Measurements from ENCODE around the gene HELLS. TPM values are rescaled to one million over a fixed set of nuclear protein-coding genes. Genes with fewer than 3 reads are reported as not detected.

Gene HELLS
- total RNA-seq, 2 donors from 2014 or later = 224 to 288 TPM

DNA sequence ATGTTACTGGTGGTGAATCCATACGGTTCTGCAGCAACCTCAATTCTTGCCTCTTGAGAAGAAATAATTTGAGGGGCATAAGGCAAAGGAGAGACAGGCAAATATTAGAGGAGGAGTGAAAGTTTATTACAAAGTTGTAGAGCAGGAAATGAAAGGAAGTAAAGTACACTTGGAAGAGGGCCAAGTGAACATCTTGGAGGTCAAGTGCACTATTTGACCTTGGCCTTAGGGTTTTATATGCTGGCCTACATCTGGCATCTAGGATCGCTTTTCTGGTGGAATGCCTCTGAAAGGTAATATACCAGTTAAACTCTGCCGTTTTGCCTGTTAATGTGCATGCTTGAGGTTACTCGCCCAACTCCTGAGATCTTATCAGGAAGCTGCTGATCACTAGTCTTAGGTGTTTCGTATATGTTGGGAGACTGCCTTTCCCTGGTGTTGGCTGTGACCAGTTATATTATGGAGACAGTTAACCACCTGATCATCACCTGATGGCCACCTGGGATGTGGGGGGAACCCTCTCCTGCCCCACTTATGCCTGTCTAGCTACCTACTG, 71.9 kb downstream of the HELLS start:
- TF ChIP-seq, protein P1, sequence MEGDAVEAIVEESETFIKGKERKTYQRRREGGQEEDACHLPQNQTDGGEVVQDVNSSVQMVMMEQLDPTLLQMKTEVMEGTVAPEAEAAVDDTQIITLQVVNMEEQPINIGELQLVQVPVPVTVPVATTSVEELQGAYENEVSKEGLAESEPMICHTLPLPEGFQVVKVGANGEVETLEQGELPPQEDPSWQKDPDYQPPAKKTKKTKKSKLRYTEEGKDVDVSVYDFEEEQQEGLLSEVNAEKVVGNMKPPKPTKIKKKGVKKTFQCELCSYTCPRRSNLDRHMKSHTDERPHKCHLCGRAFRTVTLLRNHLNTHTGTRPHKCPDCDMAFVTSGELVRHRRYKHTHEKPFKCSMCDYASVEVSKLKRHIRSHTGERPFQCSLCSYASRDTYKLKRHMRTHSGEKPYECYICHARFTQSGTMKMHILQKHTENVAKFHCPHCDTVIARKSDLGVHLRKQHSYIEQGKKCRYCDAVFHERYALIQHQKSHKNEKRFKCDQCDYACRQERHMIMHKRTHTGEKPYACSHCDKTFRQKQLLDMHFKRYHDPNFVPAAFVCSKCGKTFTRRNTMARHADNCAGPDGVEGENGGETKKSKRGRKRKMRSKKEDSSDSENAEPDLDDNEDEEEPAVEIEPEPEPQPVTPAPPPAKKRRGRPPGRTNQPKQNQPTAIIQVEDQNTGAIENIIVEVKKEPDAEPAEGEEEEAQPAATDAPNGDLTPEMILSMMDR (conservative IDR thresholded peaks at IDR 0.05) = no peak
- no peak overlapping the region for H3K4me3 ChIP-seq (ENCODE audit: low read length)
- peaks cover 5% of the 10 kb centered on the region for H3K4me1 ChIP-seq (ENCODE audit: control insufficient read depth, insufficient read depth, low read length)
- Mint-ChIP-seq H3K36me3 (ENCODE audit: low read depth) (peaks cover 47% of the 10 kb centered on the region), H3K27me3 (ENCODE audit: insufficient read depth) (no peaks in the 10 kb centered on the region), H3K4me1 (peaks cover 33% of the 10 kb centered on the region), H3K9me3 (peaks cover 16% of the 10 kb centered on the region), H3K4me3 (no peak overlapping the region), H3K27ac (no peak overlapping the region)
- H3K36me3 ChIP-seq (ENCODE audit: control insufficient read depth, insufficient read depth, low read length) = peaks cover 8% of the 10 kb centered on the region
- no peaks in the 10 kb centered on the region for H3K27me3 ChIP-seq (ENCODE audit: control insufficient read depth, insufficient read depth, low read length, poor library complexity, severe bottlenecking)
- DNase-seq = no peak
- no peaks in the 10 kb centered on the region for H3K9me3 ChIP-seq (ENCODE audit: control insufficient read depth, low read length)
- H3K27ac ChIP-seq (ENCODE audit: low read depth, low read length) = no peak overlapping the region
- 94% methylated on average over 5 of the region's 5 CpGs for WGBS, 2 experiments (ENCODE audit: insufficient coverage in 1 of 2, insufficient read length in 1 of 2)
- no peak overlapping the region for H3K9ac ChIP-seq (ENCODE audit: extremely low read depth, low read length, poor library complexity, severe bottlenecking)

DNA sequence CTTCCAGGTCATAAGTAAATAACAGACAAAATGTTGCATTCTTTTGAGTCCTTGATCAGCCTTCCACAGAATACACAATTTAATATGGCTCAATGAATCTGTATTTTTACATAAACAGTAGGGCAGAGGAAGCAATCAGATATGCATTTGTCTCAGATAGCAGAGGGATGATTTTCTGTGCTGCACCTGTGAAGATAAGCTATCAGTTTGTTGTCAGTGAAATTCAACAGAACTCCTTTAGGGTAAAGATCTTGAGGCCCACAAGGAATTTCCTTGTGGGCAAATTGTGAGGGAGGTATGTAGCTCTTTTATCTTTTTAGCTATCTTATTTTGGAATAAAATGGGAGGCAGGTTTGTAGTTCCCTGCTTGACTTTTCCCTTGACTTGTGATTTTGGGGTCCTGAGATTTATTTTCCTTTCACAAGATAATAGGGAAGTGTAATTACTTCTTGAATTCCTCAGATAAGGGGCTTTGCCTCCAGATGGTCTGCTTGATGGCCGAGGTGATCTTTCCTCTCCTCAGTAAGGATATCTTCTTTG, 77.1 kb downstream of the HELLS start:
- H3K4me3 ChIP-seq (ENCODE audit: low read length) = no peak overlapping the region
- H3K4me1 Mint-ChIP-seq = peaks cover 52% of the 10 kb centered on the region
- no peak overlapping the region for H3K4me3 Mint-ChIP-seq
- H3K27me3 ChIP-seq (ENCODE audit: control insufficient read depth, insufficient read depth, low read length, poor library complexity, severe bottlenecking) = no peaks in the 10 kb centered on the region
- WGBS, 2 experiments (ENCODE audit: insufficient coverage in 1 of 2, insufficient read length in 1 of 2) = 6 to 20% methylated on average over 1 of the region's 1 CpG
- DNase-seq = no peak
- no peaks in the 10 kb centered on the region for H3K27me3 Mint-ChIP-seq (ENCODE audit: insufficient read depth)
- H3K36me3 Mint-ChIP-seq (ENCODE audit: low read depth) = peaks cover 30% of the 10 kb centered on the region
- peaks cover 5% of the 10 kb centered on the region for H3K4me1 ChIP-seq (ENCODE audit: control insufficient read depth, insufficient read depth, low read length)
- peak overlapping the region; percentile 64 for H3K27ac ChIP-seq (ENCODE audit: low read depth, low read length)
- peak overlapping the region; percentile 94 for H3K27ac Mint-ChIP-seq
- H3K9me3 Mint-ChIP-seq = peaks cover 38% of the 10 kb centered on the region
- peak overlapping the region; percentile 76 for H3K9ac ChIP-seq (ENCODE audit: extremely low read depth, low read length, poor library complexity, severe bottlenecking)
- TF ChIP-seq, protein P1 (conservative IDR thresholded peaks at IDR 0.05) = no peak
- H3K9me3 ChIP-seq (ENCODE audit: control insufficient read depth, low read length) = peaks cover 39% of the 10 kb centered on the region
- H3K36me3 ChIP-seq (ENCODE audit: control insufficient read depth, insufficient read depth, low read length) = peaks cover 10% of the 10 kb centered on the region

DNA sequence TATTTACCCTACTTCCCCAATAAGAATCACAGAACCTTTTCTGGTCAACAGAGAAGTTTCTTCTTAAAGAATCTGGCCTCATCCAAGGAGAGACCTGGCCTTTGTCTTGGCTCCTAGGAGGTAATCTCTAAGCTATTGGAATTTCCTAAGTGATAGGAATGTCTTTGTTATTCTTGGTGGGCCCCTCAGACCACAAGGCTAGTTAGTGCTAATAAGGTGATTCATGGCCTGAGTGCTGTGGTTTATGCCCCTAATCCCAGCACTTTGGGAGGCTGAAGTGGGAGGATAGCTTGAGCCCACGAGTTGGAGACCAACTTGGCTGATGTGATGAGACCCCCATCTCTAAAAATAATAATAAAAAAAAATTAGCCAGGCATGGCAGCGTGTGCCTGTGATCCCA, 78.0 kb downstream of the HELLS start:
- Histone ChIP-seq H3K27ac (ENCODE audit: low read depth, low read length) (peak overlapping the region; percentile 64), H3K9ac (ENCODE audit: extremely low read depth, low read length, poor library complexity, severe bottlenecking) (peak overlapping the region; percentile 76), H3K36me3 (ENCODE audit: control insufficient read depth, insufficient read depth, low read length) (peaks cover 10% of the 10 kb centered on the region), H3K27me3 (ENCODE audit: control insufficient read depth, insufficient read depth, low read length, poor library complexity, severe bottlenecking) (no peaks in the 10 kb centered on the region), H3K4me1 (ENCODE audit: control insufficient read depth, insufficient read depth, low read length) (peaks cover 5% of the 10 kb centered on the region), H3K4me3 (ENCODE audit: low read length) (peak overlapping the region; percentile 3), H3K9me3 (ENCODE audit: control insufficient read depth, low read length) (peaks cover 48% of the 10 kb centered on the region)
- Mint-ChIP-seq H3K27ac (peak overlapping the region; percentile 94), H3K4me1 (peaks cover 48% of the 10 kb centered on the region), H3K9me3 (peaks cover 38% of the 10 kb centered on the region), H3K36me3 (ENCODE audit: low read depth) (peaks cover 27% of the 10 kb centered on the region), H3K27me3 (ENCODE audit: insufficient read depth) (no peaks in the 10 kb centered on the region), H3K4me3 (peak overlapping the region; percentile 17)
- peak; percentile 70 for DNase-seq
- TF ChIP-seq, protein P1 (conservative IDR thresholded peaks at IDR 0.05) = no peak
- WGBS, 2 experiments (ENCODE audit: insufficient coverage in 1 of 2, insufficient read length in 1 of 2) = 43% methylated on average over 2 of the region's 2 CpGs; no CpG with 5 or more reads in 1 of the 2 experiments
